Activated CD4-positive, alpha-beta T cell treated with anti-CD3 and anti-CD28 coated beads, Interleukin-2, amount 10 ng/mL, durations not matched to agents 7 days and 5 days (primary cell): ENCODE measurements around the gene IGIP. TPM values are rescaled to one million over a fixed set of nuclear protein-coding genes. Genes with fewer than 3 reads are reported as not detected.
A peak's percentile ranks its signal among the peaks of the same experiment; 100 is the strongest.

Experiments
- CTCF ChIA-PET: fragments of 350-600 bp; sonication (Branson Sonifier 250); formaldehyde crosslinking; loops from one replicate; lab custom pipeline; 2021; ENCODE audit warnings: antibody characterized with exemption; lab: Charles Lee
- POLR2A ChIA-PET: fragments of 350-600 bp; sonication (Branson Sonifier 250); formaldehyde crosslinking; loops from one replicate; lab custom pipeline; 2021; ENCODE audit warnings: antibody characterized with exemption; lab: Charles Lee
- DNase-seq: peaks from one replicate; pipeline ENCODE4 v3.0.0-alpha.2; 2020
- H3K27ac Mint-ChIP-seq: one replicate; pipeline ENCODE4 v1.8.0; 2021; ENCODE audit warnings: mild to moderate bottlenecking, moderate library complexity, mixed read lengths
- H3K27me3 Mint-ChIP-seq: one replicate; pipeline ENCODE4 v1.8.0; 2021; ENCODE audit warnings: mixed read lengths
- H3K36me3 Mint-ChIP-seq: one replicate; pipeline ENCODE4 v1.8.0; 2021; ENCODE audit warnings: low read depth, mixed read lengths
- H3K4me1 Mint-ChIP-seq: one replicate; pipeline ENCODE4 v1.8.0; 2021; ENCODE audit warnings: mixed read lengths
- H3K4me3 Mint-ChIP-seq: one replicate; pipeline ENCODE4 v1.8.0; 2021; ENCODE audit warnings: mild to moderate bottlenecking, moderate library complexity, mixed read lengths
- H3K9me3 Mint-ChIP-seq: one replicate; pipeline ENCODE4 v1.8.0; 2021; ENCODE audit warnings: mixed read lengths
- total RNA-seq, 2 experiments: library from RNA; stranded (reverse); gene quantifications; one replicate each; pipeline ENCODE4 v1.2.3, GENCODE V29; 2021

The IGIP gene
- total RNA-seq, 2 experiments from 2014 or later, result 5.1 to 5.3 TPM

DNA sequence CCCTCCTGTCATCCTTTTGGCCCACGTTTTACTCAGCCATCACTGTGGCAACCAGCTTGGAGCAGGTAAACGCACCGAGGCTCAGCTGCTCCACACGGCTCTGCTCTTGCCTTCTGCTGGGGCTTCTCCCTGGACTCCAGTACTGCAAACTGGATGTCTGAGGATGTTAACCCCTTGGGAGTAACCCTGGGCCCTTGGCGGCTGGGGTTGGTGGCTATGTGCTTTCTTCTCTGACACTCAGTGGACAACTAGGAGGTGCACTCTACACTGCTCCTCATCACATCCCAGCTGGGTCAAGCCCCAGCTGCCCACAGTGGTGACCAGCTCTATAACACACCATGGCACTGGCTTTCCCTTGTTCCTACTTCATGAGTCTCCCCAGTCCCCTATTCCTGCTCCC lies 37.0 kb downstream of the IGIP start:
- peaks cover 3% of the 10 kb centered on the region for H3K27me3 Mint-ChIP-seq
- H3K9me3 Mint-ChIP-seq, result no peaks in the 10 kb centered on the region
- no peak for DNase-seq
- no peaks in the 10 kb centered on the region for H3K36me3 Mint-ChIP-seq
- no peaks in the 10 kb centered on the region for H3K4me1 Mint-ChIP-seq
- ChIA-PET CTCF (interaction anchor here (0.7 to 0.9 kb wide), 2 partner anchors 8 to 86 kb away, joined by 3 read pairs; no protein-coding TSS in a partner anchor), POLR2A (no interaction called here)
- no peak overlapping the region for H3K4me3 Mint-ChIP-seq
- H3K27ac Mint-ChIP-seq, result no peak overlapping the region

DNA sequence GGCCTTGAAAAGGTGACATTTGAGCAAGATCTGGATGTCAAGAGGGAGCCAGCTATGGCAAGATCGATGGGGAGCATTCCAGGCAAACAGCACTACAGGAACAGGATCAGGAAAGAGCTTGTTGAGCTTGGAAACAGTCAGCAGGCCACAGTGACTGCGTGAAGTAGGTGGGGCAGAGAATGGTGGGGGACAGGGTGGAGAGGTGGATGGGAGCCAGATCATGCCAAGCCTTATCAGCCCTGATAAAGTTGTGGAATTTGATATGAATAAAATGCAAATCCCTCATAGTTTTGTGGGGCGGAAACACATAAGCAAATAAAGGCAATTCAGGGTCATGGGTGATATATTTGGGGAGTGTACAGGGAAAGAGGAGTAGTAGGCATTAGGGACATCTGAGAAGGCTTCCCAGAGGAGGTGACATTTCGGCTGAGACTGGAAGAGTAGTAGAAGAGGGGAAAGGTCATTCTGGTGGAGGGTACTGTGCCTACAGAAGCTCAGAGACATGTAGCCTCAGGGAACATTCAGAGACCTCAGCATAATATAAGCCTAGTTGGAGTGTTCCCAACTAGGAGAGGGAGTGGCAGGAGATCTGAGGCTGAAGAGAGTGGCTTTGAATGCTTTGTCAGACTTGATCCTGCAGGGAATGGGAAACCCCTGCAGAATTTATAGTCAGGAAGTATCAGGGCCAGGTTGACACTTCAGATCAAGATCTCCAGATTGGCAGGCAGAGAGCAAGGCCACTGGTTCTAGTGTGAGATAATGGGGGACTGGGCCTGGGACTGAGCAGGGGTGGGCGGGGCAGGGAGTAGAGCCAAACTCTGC lies 39.6 kb downstream of the IGIP start:
- POLR2A ChIA-PET, result no interaction called here
- no peak overlapping the region for H3K27ac Mint-ChIP-seq
- no peaks in the 10 kb centered on the region for H3K9me3 Mint-ChIP-seq
- H3K4me3 Mint-ChIP-seq, result no peak overlapping the region
- H3K4me1 Mint-ChIP-seq, result peaks cover 5% of the 10 kb centered on the region
- H3K36me3 Mint-ChIP-seq, result no peaks in the 10 kb centered on the region
- CTCF ChIA-PET, result interaction anchor here (0.8 to 1.0 kb wide), 2 partner anchors 15 to 19 kb away, joined by 3 read pairs; no protein-coding TSS in a partner anchor
- H3K27me3 Mint-ChIP-seq, result peaks cover 3% of the 10 kb centered on the region
- DNase-seq, result no peak

GRCh38 chr5:140165923-140166270 lies 40.2 kb downstream of the IGIP start:
- Mint-ChIP-seq H3K27me3 (peaks cover 3% of the 10 kb centered on the region), H3K36me3 (no peaks in the 10 kb centered on the region), H3K27ac (no peak overlapping the region), H3K4me1 (peaks cover 5% of the 10 kb centered on the region), H3K9me3 (no peaks in the 10 kb centered on the region), H3K4me3 (no peak overlapping the region)
- CTCF ChIA-PET, result interaction anchor here (0.8 kb wide), 1 partner anchor 20 kb away, joined by 3 read pairs; no protein-coding TSS in a partner anchor
- POLR2A ChIA-PET, result no interaction called here
- no peak for DNase-seq

GRCh38 chr5:140166911-140167310 lies 41.2 kb downstream of the IGIP start:
- no peaks in the 10 kb centered on the region for H3K9me3 Mint-ChIP-seq
- POLR2A ChIA-PET, result no interaction called here

DNA sequence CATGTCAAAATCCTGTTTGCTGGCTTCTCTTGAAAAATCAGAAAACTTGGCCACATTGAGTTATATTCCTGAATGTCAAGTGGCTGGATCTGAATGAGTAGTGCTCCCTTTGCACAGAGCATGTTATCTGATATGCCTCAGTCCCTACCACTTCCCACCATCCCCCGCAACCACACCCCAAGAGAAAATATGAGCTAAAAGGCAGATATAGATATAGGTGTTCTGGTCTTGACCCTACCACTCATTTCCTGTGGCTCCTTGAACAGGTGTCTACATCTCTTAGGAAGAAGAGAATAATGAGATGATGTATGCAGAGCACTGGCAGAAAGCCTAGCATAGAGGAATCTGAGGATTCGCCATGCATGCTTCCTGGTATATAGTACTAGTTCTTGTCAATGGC lies 42.6 kb downstream of the IGIP start:
- Mint-ChIP-seq H3K9me3 (no peaks in the 10 kb centered on the region), H3K36me3 (no peaks in the 10 kb centered on the region), H3K27ac (no peak overlapping the region), H3K4me3 (no peak overlapping the region), H3K4me1 (peaks cover 5% of the 10 kb centered on the region), H3K27me3 (peaks cover 7% of the 10 kb centered on the region)
- ChIA-PET CTCF (interaction anchor here (0.7 to 1.8 kb wide), 3 partner anchors 10 to 96 kb away, joined by 3 to 4 read pairs (median 3); no protein-coding TSS in a partner anchor), POLR2A (no interaction called here)
- no peak for DNase-seq

More at GRCh38 chr5:140166911-140167310, 41.2 kb downstream of the IGIP start:
- DNase-seq, result no peak
- Mint-ChIP-seq H3K27me3 (peaks cover 6% of the 10 kb centered on the region), H3K36me3 (no peaks in the 10 kb centered on the region), H3K4me3 (no peak overlapping the region), H3K27ac (no peak overlapping the region), H3K4me1 (peaks cover 5% of the 10 kb centered on the region)
- CTCF ChIA-PET, result no interaction called here

DNA sequence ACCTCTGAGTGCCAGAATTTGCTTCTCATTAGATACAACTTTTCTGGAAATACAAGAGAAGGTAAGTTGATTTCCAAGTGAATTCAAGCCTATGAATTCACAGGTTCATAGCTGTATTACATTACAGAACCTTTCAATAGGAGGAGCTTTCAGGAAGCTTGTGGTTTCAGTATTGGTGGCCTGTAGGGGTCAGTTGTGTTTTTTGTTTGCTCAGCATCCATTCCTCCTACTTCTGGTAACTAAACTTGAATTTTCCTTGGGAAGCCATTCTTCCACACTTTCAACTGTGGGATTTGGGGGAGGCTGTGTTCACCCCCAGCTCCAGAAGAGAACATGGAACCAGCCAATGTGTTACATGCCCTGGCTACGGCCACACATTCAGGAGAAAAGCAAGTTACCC lies 43.7 kb downstream of the IGIP start:
- ChIA-PET CTCF (interaction anchor here (0.8 to 2.1 kb wide), 7 partner anchors 9 to 382 kb away, joined by 3 to 6 read pairs (median 3); no protein-coding TSS in a partner anchor), POLR2A (no interaction called here)
- no peak overlapping the region for H3K4me3 Mint-ChIP-seq
- no peaks in the 10 kb centered on the region for H3K36me3 Mint-ChIP-seq
- no peaks in the 10 kb centered on the region for H3K9me3 Mint-ChIP-seq
- no peak overlapping the region for H3K27ac Mint-ChIP-seq
- H3K4me1 Mint-ChIP-seq, result peaks cover 11% of the 10 kb centered on the region
- H3K27me3 Mint-ChIP-seq, result peaks cover 11% of the 10 kb centered on the region
- DNase-seq, result no peak

DNA sequence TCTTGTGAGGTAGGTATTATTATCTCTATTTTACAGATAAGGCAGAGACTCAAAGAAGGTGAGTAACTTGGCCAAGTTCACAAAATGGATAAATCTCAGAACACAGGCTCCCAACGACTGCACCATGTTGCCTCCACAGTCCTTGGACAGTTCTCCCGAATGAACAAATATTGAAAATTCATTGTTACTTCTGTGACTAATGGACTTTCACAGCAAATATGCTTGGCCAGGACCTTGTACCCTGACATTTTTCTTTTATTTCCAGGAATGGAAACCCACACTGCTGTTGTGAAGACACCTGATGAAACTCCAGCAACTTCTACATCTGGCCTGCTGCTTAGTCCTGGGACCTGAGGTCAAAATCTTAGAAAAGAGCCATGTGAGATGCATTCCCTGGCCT lies 46.7 kb downstream of the IGIP start:
- Mint-ChIP-seq H3K36me3 (peaks cover 3% of the 10 kb centered on the region), H3K27ac (no peak overlapping the region), H3K4me1 (peaks cover 25% of the 10 kb centered on the region), H3K9me3 (no peaks in the 10 kb centered on the region), H3K27me3 (peaks cover 15% of the 10 kb centered on the region), H3K4me3 (no peak overlapping the region)
- ChIA-PET CTCF (no interaction called here), POLR2A (no interaction called here)
- DNase-seq, result no peak

DNA sequence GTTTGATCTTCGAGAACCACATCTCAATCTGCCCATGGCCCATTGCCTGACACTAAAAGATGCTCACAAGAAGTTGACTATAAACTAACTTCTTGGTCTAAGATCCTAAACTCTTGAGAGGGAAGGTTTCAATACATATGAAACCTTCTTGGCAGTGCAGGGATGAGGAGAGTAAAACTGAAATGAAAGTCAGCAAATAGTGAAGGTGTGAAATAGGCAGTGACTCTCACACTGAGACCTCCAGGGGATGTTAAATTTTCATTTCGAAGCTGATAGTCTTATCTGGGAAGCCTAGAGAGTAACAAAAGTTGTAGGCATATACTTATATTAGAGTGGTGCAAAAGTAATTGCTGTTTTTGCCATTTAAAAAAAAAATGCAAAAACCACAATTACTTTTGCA lies 48.3 kb downstream of the IGIP start:
- peaks cover 3% of the 10 kb centered on the region for H3K36me3 Mint-ChIP-seq
- ChIA-PET POLR2A (no interaction called here), CTCF (interaction anchor here (1.0 to 1.7 kb wide), 3 partner anchors 15 to 386 kb away, joined by 3 read pairs; no protein-coding TSS in a partner anchor)
- peaks cover 20% of the 10 kb centered on the region for H3K4me1 Mint-ChIP-seq
- peaks cover 15% of the 10 kb centered on the region for H3K27me3 Mint-ChIP-seq
- H3K27ac Mint-ChIP-seq, result peak overlapping the region; percentile 64
- no peaks in the 10 kb centered on the region for H3K9me3 Mint-ChIP-seq
- H3K4me3 Mint-ChIP-seq, result peak overlapping the region; percentile 31
- DNase-seq, result no peak

GRCh38 chr5:140174465-140175366 lies 49.0 kb downstream of the IGIP start, which contains the start of gene CYSTM1:
Gene CYSTM1, plus strand, starts transcription at chr5:140175188. Its CDS starts 19,278 bp downstream, at chr5:140194466.
- Mint-ChIP-seq H3K36me3 (peaks cover 3% of the 10 kb centered on the region), H3K4me3 (peak within 1 kb of the TSS; percentile 90)

GRCh38 chr5:140175367-140176030 lies 49.8 kb downstream of the IGIP start:
- ChIA-PET CTCF (interaction anchor here (1.1 to 1.7 kb wide), 3 partner anchors 16 to 57 kb away, joined by 3 read pairs; no protein-coding TSS in a partner anchor), POLR2A (interaction anchor here (0.6 kb wide), 2 partner anchors 61 to 231 kb away, joined by 3 read pairs; no protein-coding TSS in a partner anchor)
- peaks cover 3% of the 10 kb centered on the region for H3K36me3 Mint-ChIP-seq
- peaks cover 20% of the 10 kb centered on the region for H3K4me1 Mint-ChIP-seq
- DNase-seq, result peak; percentile 70
- peak overlapping the region; percentile 90 for H3K4me3 Mint-ChIP-seq
- H3K27ac Mint-ChIP-seq, result peak overlapping the region; percentile 85
- H3K9me3 Mint-ChIP-seq, result no peaks in the 10 kb centered on the region
- H3K27me3 Mint-ChIP-seq, result peaks cover 15% of the 10 kb centered on the region

More at GRCh38 chr5:140174465-140175366, 49.0 kb downstream of the IGIP start, which contains the start of gene CYSTM1:
- Mint-ChIP-seq H3K4me1 (peaks cover 20% of the 10 kb centered on the region), H3K9me3 (no peaks in the 10 kb centered on the region), H3K27me3 (peaks cover 15% of the 10 kb centered on the region), H3K27ac (peak within 1 kb of the TSS; percentile 92)
- ChIA-PET POLR2A (interaction anchor here (0.6 kb wide), 1 partner anchor 231 kb away, joined by 3 read pairs; no protein-coding TSS in a partner anchor), CTCF (interaction anchor here (1.0 to 1.7 kb wide), 4 partner anchors 16 to 386 kb away, joined by 3 read pairs; no protein-coding TSS in a partner anchor)
- peak; percentile 96 for DNase-seq

DNA sequence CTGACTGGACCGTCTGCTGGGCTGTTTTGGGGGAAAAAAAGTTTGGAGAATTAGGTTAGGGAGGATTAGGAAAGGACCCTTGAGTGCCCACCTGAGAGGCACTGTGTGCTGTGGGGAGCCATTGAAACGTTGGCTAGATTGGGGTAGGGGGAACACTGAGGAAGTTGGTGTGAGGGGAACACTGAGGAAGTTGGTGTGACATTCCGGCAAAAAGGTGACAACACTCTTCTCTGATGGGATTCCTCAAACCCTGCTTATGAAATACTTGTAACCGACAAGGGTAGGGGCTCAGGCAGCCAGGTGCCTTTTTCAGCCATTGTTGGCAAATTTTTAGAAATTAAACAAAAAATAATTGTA lies 50.3 kb downstream of the IGIP start:
- H3K27me3 Mint-ChIP-seq, result peaks cover 15% of the 10 kb centered on the region
- peak overlapping the region; percentile 85 for H3K27ac Mint-ChIP-seq
- peaks cover 25% of the 10 kb centered on the region for H3K4me1 Mint-ChIP-seq
- no peak for DNase-seq
- H3K36me3 Mint-ChIP-seq, result peaks cover 3% of the 10 kb centered on the region
- CTCF ChIA-PET, result no interaction called here
- POLR2A ChIA-PET, result interaction anchor here (0.6 kb wide), 1 partner anchor 62 kb away, joined by 3 read pairs; no protein-coding TSS in a partner anchor
- H3K9me3 Mint-ChIP-seq, result no peaks in the 10 kb centered on the region
- H3K4me3 Mint-ChIP-seq, result peak overlapping the region; percentile 87

DNA sequence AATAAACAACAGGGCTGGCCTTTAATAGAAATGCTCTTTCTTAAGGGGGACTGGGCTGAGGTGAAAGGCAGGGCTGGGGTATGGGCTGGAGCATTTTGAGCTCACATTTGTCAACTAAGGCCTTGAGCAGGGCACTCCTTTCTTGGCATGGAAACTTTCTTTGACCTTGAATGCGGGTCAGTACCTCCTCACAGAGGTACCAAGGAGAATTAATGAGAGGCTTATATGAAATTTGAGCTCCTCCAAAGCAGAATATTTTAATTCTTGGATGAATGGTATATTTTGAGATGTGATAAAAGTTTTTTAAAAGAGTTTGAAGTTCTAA lies 52.3 kb downstream of the IGIP start:
- H3K27me3 Mint-ChIP-seq, result peaks cover 12% of the 10 kb centered on the region
- peaks cover 3% of the 10 kb centered on the region for H3K36me3 Mint-ChIP-seq
- DNase-seq, result no peak
- ChIA-PET CTCF (interaction anchor here (0.9 to 2.6 kb wide), 4 partner anchors 8 to 36 kb away, joined by 3 to 6 read pairs (median 6); no protein-coding TSS in a partner anchor), POLR2A (no interaction called here)
- peaks cover 29% of the 10 kb centered on the region for H3K4me1 Mint-ChIP-seq
- no peaks in the 10 kb centered on the region for H3K9me3 Mint-ChIP-seq
- no peak overlapping the region for H3K27ac Mint-ChIP-seq
- no peak overlapping the region for H3K4me3 Mint-ChIP-seq
